Ovary (tissue), 9 donors: ENCODE data around the gene WDR59. TPM values are rescaled to one million over a fixed set of nuclear protein-coding genes. Genes with fewer than 3 reads are reported as not detected.

Source experiments
- DNase-seq, 5 donors: peaks; one replicate each; pipeline ENCODE4 v3.0.0-alpha.2; 2019 to 2020
- H3K27ac ChIP-seq, 2 donors: fragments of 200-600 bp; one replicate each; pipeline versions ENCODE4 v1.5.1 to v1.8.0; 2019 to 2022
- H3K27me3 ChIP-seq: fragments of 200-600 bp; one replicate; pipeline ENCODE4 v1.8.0; 2022
- H3K36me3 ChIP-seq: fragments of 200-600 bp; sonication (generic); one replicate; pipeline ENCODE4 v1.5.1; 2019
- H3K4me1 ChIP-seq: one replicate; pipeline ENCODE4 v1.8.1; 2013; ENCODE audit warnings: mild to moderate bottlenecking, moderate library complexity; ENCODE audit not compliant: insufficient read depth
- H3K4me3 ChIP-seq: fragments of 200-600 bp; sonication (generic); one replicate; pipeline ENCODE4 v1.5.1; 2017
- H3K9me3 ChIP-seq, 2 donors: fragments of 200-600 bp in 1 of 2; sonication (generic) in 1 of 2; one replicate each; pipeline versions ENCODE4 v1.5.1 to v1.8.1; 2013 to 2019; ENCODE audit warnings: mild to moderate bottlenecking in 1 of 2, moderate library complexity in 1 of 2
- EP300 ChIP-seq: sonication (generic); formaldehyde crosslinking; IDR thresholded peaks from one replicate; pipeline ENCODE4 v1.6.1; 2017; ENCODE audit warnings: antibody characterized with exemption
- POLR2A ChIP-seq: fragments of 450-650 bp; IDR thresholded peaks from one replicate; pipeline ENCODE4 v1.6.1; 2017; ENCODE audit warnings: antibody characterized with exemption, mild to moderate bottlenecking, moderate library complexity
- WGBS, 3 donors: extraction: QIAGEN DNeasy Blood & Tissue Kit in 1 of 3; methylation state at CpG; one replicate each; pipeline versions ENCODE4 v1.1.5 to v1.1.7; 2013 to 2017; 5-methylcytosine and 5-hydroxymethylcytosine counted together
- intact Hi-C, 4 donors: fragments of 100-400 bp; cut with DNase I; formaldehyde crosslinking; loops; one replicate each; pipeline versions ENCODE4 v1.11.0 to v1.15.1; 2022 to 2023
- polyA plus RNA-seq, 2 donors: library from polyadenylated mRNA; stranded (reverse); fragments of 200-250 nt in 1 of 2; fragments of 350-450 nt in 1 of 2; fragmentation: Illumina TruSeq in 1 of 2; extraction: RNeasy Lipid Tissue Mini Kit (QIAGEN cat#74804) in 1 of 2; gene quantifications; one replicate each; pipeline ENCODE4 v1.2.3, GENCODE V29; 2013 to 2014
- total RNA-seq, 7 donors: library from RNA; depleted of rRNA in 2 of 7; stranded (reverse); fragments of >200 nt in 2 of 7; fragmentation: NEBNext Ultra II Directional in 3 of 7; extraction: Animal tissue kit (Norgen Biotek cat#: 25700) in 3 of 7; gene quantifications; one replicate each; pipeline versions ENCODE4 v1.1.0 to v1.2.4, GENCODE V29; 2016 to 2023
- TF ChIP-seq, protein P1 (sequence below), 3 donors: fragments of 450-650 bp in 2 of 3; fragments of 200-600 bp in 1 of 3; IDR thresholded peaks; one replicate each; pipeline versions ENCODE4 v1.5.1 to v1.8.0; 2016 to 2022; ENCODE audit warnings: antibody characterized with exemption in 3 of 3, mild to moderate bottlenecking in 1 of 3
- donor health status: DM: no; HTN: no; CAD: no; lungs with moderate emphysema.
- donor health status: DM: no; HTN: no; CAD: no.
- donor health status: Bipolar disorder and iron deficiency.
- donor health status: DM: yes; HTN: yes; CAD: no.
- donor health status: DM: no; HTN: no; CAD: no.
- donor health status: DM: yes; HTN: yes; CAD: no.

WDR59 gene
- total and polyA plus RNA-seq, 9 donors = 23.6 to 82.3 (median 59.3) TPM

- H3K27ac ChIP-seq = no peak overlapping the region
- no peaks in the 10 kb centered on the region for H3K27me3 ChIP-seq
- intact Hi-C loops = no loop called here
- no peaks in the 10 kb centered on the region for H3K9me3 ChIP-seq
- no peak for DNase-seq
- no peak overlapping the region for H3K4me3 ChIP-seq
- no peaks in the 10 kb centered on the region for H3K4me1 ChIP-seq
- 44 to 58% (median 50%) methylated on average over 4 of the region's 4 CpGs for WGBS, 3 donors
- no peaks in the 10 kb centered on the region for H3K36me3 ChIP-seq
- TF ChIP-seq EP300 (no peak), POLR2A (no peak)
- TF ChIP-seq, protein P1, sequence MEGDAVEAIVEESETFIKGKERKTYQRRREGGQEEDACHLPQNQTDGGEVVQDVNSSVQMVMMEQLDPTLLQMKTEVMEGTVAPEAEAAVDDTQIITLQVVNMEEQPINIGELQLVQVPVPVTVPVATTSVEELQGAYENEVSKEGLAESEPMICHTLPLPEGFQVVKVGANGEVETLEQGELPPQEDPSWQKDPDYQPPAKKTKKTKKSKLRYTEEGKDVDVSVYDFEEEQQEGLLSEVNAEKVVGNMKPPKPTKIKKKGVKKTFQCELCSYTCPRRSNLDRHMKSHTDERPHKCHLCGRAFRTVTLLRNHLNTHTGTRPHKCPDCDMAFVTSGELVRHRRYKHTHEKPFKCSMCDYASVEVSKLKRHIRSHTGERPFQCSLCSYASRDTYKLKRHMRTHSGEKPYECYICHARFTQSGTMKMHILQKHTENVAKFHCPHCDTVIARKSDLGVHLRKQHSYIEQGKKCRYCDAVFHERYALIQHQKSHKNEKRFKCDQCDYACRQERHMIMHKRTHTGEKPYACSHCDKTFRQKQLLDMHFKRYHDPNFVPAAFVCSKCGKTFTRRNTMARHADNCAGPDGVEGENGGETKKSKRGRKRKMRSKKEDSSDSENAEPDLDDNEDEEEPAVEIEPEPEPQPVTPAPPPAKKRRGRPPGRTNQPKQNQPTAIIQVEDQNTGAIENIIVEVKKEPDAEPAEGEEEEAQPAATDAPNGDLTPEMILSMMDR (IDR thresholded peaks at IDR 0.05) = no peak
Observed at GRCh38 chr16:74852500-74852875, 132.4 kb downstream of the WDR59 start.

- intact Hi-C loops = no loop called here
- DNase-seq = no peak
- WGBS, 3 donors = 73 to 87% (median 83%) methylated on average over 7 of the region's 7 CpGs
Observed at GRCh38 chr16:74850027-74850426, 134.9 kb downstream of the WDR59 start.

GRCh38 chr16:74847202-74847601 is 137.7 kb downstream of the WDR59 start:
- Histone ChIP-seq H3K4me1 (no peaks in the 10 kb centered on the region), H3K27me3 (no peaks in the 10 kb centered on the region), H3K9me3 (no peaks in the 10 kb centered on the region), H3K36me3 (no peaks in the 10 kb centered on the region), H3K27ac (no peak overlapping the region), H3K4me3 (no peak overlapping the region)
- 95 to 99% (median 95%) methylated on average over 1 of the region's 1 CpG for WGBS, 3 donors
- intact Hi-C loops = no loop called here
- DNase-seq = no peak
- TF ChIP-seq EP300 = no peak
- TF ChIP-seq POLR2A = no peak
- TF ChIP-seq, protein P1 (IDR thresholded peaks at IDR 0.05) = no peak

More at GRCh38 chr16:74850027-74850426, 134.9 kb downstream of the WDR59 start:
- TF ChIP-seq, protein P1 (IDR thresholded peaks at IDR 0.05) = no peak
- TF ChIP-seq EP300 = no peak
- no peak for TF ChIP-seq POLR2A
- no peaks in the 10 kb centered on the region for H3K4me1 ChIP-seq
- H3K27me3 ChIP-seq = no peaks in the 10 kb centered on the region
- no peak overlapping the region for H3K27ac ChIP-seq
- no peaks in the 10 kb centered on the region for H3K9me3 ChIP-seq
- H3K4me3 ChIP-seq = no peak overlapping the region
- no peaks in the 10 kb centered on the region for H3K36me3 ChIP-seq

DNA sequence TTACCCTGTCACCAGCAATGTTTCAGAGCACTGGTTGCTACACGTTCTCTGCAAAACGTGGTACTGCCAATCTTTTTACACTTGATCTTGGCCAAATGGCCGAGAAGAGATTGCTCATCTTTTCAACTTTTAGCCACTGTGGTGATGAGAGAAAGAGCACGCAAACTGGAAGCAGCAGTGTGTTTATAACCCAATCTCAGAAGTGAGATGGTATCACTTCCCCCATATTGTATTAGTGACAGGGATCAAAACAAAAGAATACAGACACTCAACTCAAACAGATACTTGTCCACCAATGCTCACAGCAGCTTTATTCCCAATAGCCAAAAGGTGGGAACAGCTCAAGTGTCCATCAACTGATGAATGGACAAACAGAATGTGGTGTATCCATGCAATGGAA is 138.2 kb downstream of the WDR59 start:
- TF ChIP-seq EP300 (no peak), POLR2A (no peak)
- TF ChIP-seq, protein P1 (IDR thresholded peaks at IDR 0.05) = no peak
- no peaks in the 10 kb centered on the region for H3K27me3 ChIP-seq
- 90 to 93% (median 92%) methylated on average over 4 of the region's 4 CpGs for WGBS, 3 donors
- no peak overlapping the region for H3K4me3 ChIP-seq
- H3K36me3 ChIP-seq = no peaks in the 10 kb centered on the region
- intact Hi-C loops = no loop called here
- H3K4me1 ChIP-seq = no peaks in the 10 kb centered on the region
- no peaks in the 10 kb centered on the region for H3K9me3 ChIP-seq
- no peak overlapping the region for H3K27ac ChIP-seq
- no peak for DNase-seq
